GM18505 (cell line): ENCODE measurements around the gene DUS1L.

Source experiments
- ATAC-seq: cut with Tn5 transposase; IDR thresholded peaks from one replicate; pipeline ENCODE4 v1.9.1; 2021; ENCODE audit not compliant: unreplicated experiment
- POLR2A ChIP-seq: IDR thresholded peaks from 4 replicates; pipeline ENCODE4 v1.6.1; 2011; ENCODE audit warnings: borderline replicate concordance; ENCODE audit not compliant: insufficient read depth, insufficient read length; ENCODE audit errors: extremely low read depth

DUS1L gene

DNA sequence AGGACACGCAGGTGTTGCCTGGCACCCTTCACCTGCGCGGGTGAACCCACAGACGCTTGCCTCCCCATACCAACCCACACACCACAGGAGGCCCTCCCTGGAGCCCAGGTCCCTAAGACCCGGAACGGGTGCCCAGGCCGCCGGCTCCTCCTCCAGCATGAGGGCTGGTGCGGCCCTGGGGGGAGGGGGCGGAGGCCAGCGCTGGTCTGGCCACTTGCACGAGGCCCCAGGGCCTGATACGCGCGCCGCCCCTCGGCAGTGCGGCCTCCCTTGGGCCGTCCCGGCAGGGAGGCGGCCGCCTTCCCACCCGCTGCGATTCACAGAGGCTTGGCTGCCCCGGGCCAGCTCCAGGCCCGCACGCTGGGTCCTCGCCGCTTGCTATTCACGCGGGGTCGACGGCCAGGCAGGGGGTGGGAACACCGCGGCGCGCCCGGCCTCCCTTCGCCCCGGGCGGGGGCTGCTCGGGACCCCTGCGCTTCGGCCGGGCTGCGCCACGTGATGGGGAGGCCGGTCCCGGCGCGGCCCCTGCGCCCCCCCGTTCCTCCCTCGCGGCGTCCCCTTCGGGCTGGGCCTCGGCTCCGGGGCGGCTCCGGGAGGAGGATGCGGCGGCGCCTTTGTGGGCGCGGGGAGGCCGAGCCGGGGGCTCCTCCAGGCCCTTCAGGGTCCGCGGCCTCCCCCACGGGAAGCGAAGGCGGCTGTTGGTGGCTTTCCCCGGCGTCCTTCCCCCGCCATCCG is 31.7 kb upstream of the DUS1L start:
- ATAC-seq, result peak; percentile 1

DNA sequence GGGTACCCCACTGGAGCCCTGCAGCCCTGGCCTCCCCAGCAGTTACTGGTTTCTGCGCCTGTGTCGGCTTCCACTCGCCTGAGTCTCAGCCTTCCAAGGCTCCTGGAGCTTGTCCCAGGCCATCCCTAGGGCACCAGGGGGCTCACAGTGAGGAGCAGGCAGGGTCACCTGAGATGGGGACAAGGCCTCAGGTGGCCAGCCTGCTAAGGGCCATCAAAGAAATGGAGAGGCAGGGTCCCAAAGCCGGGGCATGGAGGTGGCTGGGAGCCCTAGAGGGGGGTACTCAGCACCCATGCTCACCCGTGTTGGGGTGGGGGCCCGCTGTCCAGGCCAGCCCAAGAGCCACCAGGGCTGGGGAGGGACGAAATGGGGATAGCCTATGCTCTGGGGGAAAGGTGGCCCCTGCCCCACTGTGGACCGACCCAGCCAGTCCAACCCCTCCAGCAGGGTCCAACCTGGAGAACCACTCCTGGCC is 31.1 kb upstream of the DUS1L start:
- ATAC-seq, result no peak
- no peak for TF ChIP-seq POLR2A

More for the DNA sequence above, 31.7 kb upstream of the DUS1L start:
- TF ChIP-seq POLR2A, result no peak

DNA sequence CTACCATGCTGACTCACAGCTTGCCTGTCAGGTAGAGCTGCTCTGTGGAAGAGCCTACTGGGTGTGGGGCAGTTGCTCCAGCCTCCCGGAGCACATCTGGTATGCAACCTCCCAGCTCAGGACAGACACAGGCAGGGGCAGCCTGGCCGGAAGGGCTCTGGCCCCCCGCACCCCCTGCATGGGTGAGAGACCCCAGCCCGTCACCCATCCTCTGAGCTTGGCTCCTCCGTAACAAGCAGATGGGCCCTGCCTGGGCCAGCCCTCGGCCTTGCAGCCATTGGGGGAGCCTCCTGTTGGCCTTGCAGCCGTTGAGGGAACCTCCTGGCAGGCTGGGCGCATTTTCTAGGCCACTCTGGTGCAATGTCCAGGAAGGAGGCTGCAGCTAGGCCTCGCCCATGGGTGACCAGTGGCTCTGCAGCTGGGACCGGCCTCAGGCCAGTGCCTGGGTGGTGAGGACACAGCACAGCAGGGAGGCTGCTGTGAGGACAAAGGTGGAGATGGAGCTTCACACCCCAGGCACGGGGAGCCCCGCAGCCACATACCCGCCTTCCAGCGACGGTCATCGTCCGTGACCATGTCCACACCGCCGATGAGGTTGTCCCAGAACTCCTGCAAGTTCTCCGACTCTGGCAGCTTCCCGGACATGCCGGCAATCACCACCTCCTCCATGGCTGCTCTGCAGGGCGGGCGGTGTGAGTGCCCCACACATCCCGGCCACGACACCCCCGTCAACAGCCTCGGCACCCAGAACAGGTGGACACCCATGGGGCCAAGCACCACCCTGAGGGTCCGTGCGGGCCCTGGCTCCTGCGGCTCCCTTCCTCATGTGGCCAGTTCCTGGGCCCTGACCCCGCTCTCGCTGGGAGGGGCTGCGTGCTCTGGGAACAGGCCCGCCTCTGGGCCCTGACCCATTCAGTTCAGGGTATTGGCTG is 30.4 kb upstream of the DUS1L start:
- ATAC-seq, result no peak
- no peak for TF ChIP-seq POLR2A

DNA sequence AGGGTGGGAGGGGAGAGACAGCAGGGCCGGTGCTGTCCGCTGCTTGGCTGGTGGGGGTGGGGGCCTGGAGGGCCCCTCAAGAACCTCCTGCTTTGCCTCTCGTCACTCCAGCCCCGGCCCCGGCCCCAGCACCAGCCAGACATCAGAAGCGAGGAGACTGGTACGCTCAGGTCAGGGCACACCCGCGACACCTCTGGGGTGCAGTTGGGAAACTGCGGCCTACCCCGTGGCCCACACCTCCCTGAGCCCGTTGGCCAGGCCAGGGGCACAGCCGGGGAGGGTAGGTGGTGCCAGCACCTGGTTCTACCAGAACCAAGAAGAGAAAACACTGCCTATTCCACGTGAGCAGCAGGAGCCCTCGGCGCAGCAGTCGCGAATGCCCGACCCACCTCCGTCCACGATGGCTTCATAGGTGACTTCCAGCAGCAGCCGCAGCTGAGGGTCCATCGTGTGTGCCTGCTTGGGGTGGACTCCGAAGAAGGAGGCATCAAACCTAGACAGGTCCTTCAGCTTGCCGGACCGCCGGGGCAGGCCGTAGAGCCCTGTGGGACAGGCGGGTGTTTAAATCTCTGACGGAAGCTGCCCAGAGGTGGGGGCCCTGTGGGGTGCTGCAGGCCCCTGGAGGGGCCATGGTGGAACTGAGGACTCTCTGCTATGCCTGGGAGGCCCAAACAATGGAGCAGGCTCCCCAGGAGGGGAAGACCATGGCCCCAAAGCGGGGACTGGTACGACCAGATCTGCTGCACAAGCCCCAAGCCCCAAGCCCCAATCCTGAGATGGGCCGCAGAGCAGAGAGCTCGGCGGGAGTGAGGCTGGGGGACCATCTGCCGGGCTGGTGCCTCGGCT is 29.6 kb upstream of the DUS1L start:
- ATAC-seq, result no peak
- no peak for TF ChIP-seq POLR2A

DNA sequence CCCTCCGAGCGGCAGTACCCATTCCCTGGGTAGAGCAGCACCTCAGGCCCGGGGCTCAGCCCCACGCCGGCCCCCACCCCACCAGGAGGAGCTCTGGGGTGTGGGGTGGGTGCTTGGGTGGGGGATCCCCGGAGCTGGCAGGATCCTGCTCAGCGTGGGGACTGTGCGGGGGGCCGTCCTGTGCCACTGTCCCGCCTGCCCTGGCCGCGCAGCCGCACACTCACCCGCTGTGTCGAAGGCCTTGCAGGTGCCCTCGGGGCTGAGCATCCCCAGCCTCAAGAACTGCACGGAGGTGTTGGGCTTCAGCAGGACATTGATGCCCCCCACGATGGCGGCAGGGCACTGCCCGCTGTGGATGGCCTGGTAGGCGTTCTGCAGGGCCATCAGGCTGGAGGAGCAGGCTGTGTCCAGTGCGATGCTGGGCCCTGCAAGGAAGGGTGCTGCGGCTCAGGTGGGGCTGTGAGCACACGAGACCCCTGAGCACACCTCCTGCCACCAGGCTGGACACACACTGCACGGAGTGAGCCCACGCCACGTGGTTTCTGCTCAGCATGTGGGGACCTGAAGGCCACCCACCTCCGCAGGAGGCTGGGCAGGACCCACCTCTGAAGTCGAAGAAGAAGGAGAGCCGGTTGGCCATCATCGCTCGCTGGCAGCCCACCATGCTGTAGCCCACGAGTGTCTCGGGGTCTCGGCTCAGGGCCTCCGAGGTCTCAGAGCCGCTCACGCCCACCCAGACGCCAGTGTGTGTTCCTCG is 27.6 kb upstream of the DUS1L start:
- TF ChIP-seq POLR2A, result no peak
- ATAC-seq, result no peak

DNA sequence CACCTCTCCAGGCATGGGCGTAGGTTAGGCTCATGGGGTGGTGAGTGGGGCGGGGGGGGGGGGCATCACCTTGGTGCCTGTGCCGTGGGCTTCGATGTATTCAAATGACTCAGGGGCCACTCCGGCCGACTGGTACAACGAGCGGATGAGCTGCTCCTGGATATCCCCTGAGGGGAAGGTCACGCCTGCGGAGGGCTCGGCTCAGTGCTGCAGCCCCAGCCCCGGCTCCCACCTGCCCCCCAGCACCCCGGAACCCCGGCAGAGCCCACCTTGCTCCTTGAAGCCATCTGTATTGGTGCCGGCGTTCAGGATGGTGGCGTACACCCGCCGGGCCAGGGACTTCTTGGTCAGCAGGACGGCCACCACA is 27.0 kb upstream of the DUS1L start:
- ATAC-seq, result no peak
- no peak for TF ChIP-seq POLR2A

DNA sequence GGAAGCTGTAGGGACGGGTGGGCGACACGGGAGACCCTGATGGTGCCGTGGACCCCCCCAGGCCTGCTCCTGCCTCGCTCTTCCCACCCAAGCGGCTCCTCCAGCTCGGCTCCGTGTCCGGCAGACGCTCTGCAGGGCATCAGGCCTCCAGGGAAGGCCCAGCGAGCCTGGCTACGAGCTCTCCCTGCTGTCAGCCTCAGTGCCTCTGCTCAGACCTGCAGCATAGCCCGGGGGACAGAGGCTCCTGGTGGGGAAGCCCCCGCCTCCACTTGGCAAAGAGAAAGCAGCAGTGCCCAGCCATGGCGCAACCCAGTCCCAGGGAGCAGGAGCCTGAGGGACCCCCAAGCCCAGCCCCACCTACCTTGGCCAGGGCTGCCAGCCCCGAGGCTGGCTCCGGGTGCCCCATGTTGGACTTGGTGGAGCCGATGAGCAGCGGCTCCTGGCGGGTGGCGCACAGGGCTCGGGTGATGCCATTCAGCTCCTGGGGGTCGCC is 26.5 kb upstream of the DUS1L start:
- ATAC-seq, result no peak
- TF ChIP-seq POLR2A, result no peak

DNA sequence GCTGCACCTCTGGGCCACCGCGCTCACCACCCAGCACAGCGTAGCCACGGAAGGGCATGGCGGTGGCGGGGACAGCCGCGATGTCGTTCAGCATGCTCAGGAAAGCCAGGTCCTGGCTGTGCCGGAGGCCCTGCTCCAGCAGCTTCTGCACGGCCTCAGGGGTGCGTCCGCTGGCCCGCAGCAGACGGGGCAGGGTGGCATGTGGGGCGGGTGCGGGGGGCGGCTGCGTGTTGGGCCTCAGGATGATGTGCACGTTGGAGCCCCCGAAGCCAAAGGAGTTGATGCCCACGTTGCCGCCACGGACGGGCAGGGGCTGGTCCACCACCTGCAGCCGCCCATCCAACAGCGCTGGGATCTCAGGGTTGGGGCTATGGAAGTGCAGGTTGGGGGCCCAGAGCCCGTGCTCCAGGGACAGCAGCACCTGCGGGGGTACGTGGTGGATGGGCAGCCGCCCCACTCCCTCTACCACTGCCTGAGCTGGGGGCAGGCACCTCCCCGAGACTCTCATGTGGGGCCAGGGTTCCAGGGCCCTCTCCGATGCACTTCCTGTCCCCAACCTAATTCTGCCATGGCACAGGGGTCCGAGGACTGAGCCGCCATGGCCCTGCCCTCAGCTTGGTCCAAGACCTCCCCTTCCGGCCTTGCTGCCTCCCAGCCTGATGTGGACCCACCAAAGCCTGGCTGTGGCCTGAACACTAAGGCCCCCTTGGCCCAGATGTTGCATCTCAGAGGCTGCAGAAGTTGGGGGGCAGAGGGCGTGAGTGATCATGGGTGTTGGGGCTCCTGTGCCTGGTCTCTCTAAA is 25.9 kb upstream of the DUS1L start:
- no peak for TF ChIP-seq POLR2A
- no peak for ATAC-seq

DNA sequence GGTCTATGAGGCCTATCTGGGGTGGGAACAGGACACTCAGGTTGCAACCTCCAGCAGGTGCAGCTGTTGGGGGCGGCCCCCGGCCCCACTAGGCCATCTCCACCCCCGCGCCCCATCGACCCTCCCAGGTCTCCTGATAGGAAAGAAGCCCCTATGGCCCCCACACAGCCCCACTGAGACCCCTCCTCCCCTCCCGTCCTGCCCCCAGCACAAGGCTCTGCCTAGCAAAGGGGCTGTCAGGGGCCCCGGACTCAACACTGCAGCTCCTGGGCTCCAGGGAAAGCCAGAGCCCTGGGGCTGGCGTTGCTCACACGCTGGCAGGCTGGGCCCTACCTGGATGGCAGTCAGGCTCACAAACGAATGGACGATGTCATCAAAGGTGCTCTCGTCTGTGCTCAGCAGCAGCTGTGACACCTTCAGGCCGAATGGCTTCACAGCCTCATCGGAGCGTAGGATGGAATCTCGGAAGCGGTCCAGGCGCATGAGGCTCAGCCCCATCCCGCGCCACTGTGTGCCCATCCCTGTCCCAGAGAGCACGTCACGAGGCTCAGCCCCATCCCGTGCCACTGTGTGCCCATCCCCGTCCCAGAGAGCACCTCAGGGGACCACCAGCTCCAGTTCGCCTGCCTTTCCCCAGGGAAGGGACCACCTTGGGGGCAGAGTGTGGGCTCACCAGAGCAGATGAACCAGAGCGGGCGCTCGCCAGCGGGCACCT is 25.1 kb upstream of the DUS1L start:
- ATAC-seq, result no peak
- no peak for TF ChIP-seq POLR2A

DNA sequence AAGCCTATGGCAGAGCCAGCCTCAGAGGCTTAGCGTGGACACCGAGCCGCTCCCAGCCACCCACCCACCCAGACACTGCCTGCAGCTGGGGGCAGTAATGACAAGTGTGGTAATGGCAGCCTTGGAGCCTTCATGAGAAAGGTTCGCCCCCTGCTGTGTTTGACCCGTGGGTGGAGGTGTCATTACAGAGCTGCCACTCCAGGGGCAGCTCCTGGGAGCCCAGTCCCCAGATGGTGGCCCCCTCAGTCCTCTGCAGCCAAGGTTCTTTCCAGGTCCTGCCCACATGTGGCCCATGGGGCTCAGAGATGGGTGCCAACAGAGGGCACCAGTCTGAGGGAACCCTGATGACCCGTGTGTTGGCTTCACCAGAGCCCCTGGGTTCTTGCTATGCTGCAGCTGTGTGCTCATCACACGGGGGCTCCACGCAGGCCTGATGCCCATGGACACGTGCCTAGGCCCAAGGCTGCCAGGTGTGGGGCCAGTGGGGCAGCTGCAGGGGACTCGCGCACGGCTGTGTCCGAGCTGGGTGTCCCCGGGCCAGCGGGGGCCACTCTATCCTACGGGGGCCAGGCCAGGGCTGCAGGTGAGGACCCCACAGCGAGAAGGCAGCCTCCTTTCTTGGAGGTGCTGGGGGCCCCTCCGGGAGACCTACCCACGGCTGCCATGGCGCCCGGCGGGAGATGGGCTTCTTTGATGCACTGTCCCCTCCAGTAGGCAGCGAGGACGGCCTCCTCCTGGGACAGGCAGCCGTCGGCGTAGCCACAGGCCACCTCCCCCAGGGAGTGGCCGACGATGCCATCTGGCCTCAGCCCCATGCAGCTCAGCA is 24.3 kb upstream of the DUS1L start:
- peak; percentile 9 for TF ChIP-seq POLR2A
- no peak for ATAC-seq
